ENCODE data around the gene ARHGAP24.
A peak's percentile ranks its signal among the peaks of the same experiment; 100 is the strongest.

Gene ARHGAP24

GRCh38 chr4:85672959-85673358, 198.0 kb downstream of the ARHGAP24 start:
- H3K27me3 ChIP-seq, result no peaks in the 10 kb centered on the region
- peak overlapping the region; percentile 68 for H3K27ac ChIP-seq
- no peaks in the 10 kb centered on the region for H3K9me3 ChIP-seq
- H3K36me3 ChIP-seq, result no peaks in the 10 kb centered on the region
- peaks cover 85 to 93% of the 10 kb centered on the region in 2 experiments for H3K4me1 ChIP-seq (ENCODE audit: control insufficient read depth in 1 of 2, insufficient read depth in 1 of 2, low read depth in 1 of 2, low read length in 1 of 2)
- H3K4me3 ChIP-seq (ENCODE audit: low read depth in 1 of 2, low read length in 1 of 2), result peak overlapping the region in 1 of 2 experiments; percentile 13
- TF ChIP-seq, protein P1, sequence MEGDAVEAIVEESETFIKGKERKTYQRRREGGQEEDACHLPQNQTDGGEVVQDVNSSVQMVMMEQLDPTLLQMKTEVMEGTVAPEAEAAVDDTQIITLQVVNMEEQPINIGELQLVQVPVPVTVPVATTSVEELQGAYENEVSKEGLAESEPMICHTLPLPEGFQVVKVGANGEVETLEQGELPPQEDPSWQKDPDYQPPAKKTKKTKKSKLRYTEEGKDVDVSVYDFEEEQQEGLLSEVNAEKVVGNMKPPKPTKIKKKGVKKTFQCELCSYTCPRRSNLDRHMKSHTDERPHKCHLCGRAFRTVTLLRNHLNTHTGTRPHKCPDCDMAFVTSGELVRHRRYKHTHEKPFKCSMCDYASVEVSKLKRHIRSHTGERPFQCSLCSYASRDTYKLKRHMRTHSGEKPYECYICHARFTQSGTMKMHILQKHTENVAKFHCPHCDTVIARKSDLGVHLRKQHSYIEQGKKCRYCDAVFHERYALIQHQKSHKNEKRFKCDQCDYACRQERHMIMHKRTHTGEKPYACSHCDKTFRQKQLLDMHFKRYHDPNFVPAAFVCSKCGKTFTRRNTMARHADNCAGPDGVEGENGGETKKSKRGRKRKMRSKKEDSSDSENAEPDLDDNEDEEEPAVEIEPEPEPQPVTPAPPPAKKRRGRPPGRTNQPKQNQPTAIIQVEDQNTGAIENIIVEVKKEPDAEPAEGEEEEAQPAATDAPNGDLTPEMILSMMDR (IDR thresholded peaks at IDR 0.05), result no peak

DNA sequence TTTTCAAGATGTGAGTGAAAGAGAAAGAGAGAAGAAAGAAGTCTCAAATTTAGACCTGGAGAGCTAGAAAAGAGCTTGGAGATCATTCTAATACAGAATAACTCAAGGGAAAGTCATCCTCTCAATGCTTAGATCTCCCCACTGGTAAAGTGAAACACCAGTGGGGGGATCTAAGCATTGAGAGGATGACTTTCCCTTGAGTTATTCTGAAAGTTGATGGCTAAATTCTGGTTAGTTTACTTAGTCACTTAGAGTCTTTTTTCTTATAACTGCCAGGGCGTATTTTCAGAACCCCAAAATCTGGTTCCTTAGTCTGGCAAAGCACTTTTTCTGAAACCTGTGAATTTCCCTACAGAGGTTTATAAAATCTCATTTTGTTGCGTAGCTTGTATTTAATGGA, 198.6 kb downstream of the ARHGAP24 start:
- TF ChIP-seq, protein P1 (IDR thresholded peaks at IDR 0.05), result no peak
- H3K9me3 ChIP-seq, result no peaks in the 10 kb centered on the region
- H3K27me3 ChIP-seq, result no peaks in the 10 kb centered on the region
- no peaks in the 10 kb centered on the region for H3K36me3 ChIP-seq
- H3K4me3 ChIP-seq (ENCODE audit: low read depth in 1 of 2, low read length in 1 of 2), result no peak overlapping the region
- peak overlapping the region; percentile 68 for H3K27ac ChIP-seq
- peaks cover 91 to 97% of the 10 kb centered on the region in 2 experiments for H3K4me1 ChIP-seq (ENCODE audit: control insufficient read depth in 1 of 2, insufficient read depth in 1 of 2, low read depth in 1 of 2, low read length in 1 of 2)

DNA sequence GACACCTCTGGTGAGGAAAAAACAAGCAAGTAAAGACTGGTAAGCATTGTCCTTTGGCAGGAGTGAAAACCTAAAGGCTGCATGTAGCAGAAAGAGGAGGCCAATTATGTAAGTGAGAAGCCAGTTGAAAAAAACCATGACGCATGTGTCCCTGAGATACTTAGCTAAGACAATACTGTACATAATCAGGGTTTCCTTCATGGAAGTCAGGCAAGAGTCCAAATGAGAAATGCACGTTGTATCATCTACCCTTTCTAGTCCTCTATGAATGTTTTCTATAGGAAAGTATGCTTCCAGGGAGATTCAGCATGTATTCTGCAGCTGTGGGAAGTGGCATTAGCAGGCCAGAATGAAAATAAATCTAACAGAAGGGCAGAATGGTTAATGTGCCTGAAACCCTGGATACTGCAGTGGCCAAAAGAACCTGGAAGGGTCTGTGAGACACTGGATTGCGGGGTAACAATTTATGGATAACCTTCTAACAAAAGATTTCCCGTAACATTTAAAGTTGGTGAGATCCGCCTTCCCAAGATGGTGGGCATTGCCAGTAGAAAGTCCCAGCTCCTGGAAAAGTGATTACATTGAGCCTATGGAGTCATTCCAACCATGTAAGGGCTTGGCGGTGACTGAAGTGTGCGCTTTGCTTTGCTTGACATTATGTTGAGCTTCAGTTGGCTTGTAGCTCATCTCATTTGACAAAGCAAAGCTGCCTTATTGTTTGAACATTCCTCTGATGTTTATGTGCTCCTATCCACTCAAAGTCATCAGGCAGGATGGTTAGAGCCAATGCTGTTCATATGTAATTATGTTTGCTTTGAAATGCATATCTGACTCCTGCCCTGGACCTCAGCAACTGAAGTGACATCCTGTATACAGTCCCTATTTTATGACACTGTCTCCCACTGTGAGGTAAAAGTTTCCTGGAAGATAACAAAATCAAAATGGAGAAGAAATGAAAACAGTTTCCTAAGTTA, 200.4 kb downstream of the ARHGAP24 start:
- Histone ChIP-seq H3K27me3 (no peaks in the 10 kb centered on the region), H3K4me1 (ENCODE audit: control insufficient read depth in 1 of 2, insufficient read depth in 1 of 2, low read depth in 1 of 2, low read length in 1 of 2) (peaks cover 96 to 98% of the 10 kb centered on the region in 2 experiments), H3K4me3 (ENCODE audit: low read depth in 1 of 2, low read length in 1 of 2) (no peak overlapping the region), H3K27ac (peak overlapping the region; percentile 68), H3K36me3 (no peaks in the 10 kb centered on the region), H3K9me3 (no peaks in the 10 kb centered on the region)
- TF ChIP-seq, protein P1 (IDR thresholded peaks at IDR 0.05), result no peak

- H3K27ac ChIP-seq, result peak overlapping the region; percentile 40
Observed at GRCh38 chr4:85676050-85676425, 201.1 kb downstream of the ARHGAP24 start.

GRCh38 chr4:85676850-85677590, 202.1 kb downstream of the ARHGAP24 start:
- Histone ChIP-seq H3K9me3 (no peaks in the 10 kb centered on the region), H3K27me3 (no peaks in the 10 kb centered on the region), H3K27ac (peak overlapping the region; percentile 40), H3K36me3 (no peaks in the 10 kb centered on the region), H3K4me3 (ENCODE audit: low read depth in 1 of 2, low read length in 1 of 2) (no peak overlapping the region), H3K4me1 (ENCODE audit: control insufficient read depth in 1 of 2, insufficient read depth in 1 of 2, low read depth in 1 of 2, low read length in 1 of 2) (peaks cover 98 to 99% of the 10 kb centered on the region in 2 experiments)
- TF ChIP-seq, protein P1 (IDR thresholded peaks at IDR 0.05), result no peak

More at GRCh38 chr4:85676050-85676425, 201.1 kb downstream of the ARHGAP24 start:
- H3K36me3 ChIP-seq, result no peaks in the 10 kb centered on the region
- peaks cover 98 to 99% of the 10 kb centered on the region in 2 experiments for H3K4me1 ChIP-seq (ENCODE audit: control insufficient read depth in 1 of 2, insufficient read depth in 1 of 2, low read depth in 1 of 2, low read length in 1 of 2)
- H3K27me3 ChIP-seq, result no peaks in the 10 kb centered on the region
- no peaks in the 10 kb centered on the region for H3K9me3 ChIP-seq
- TF ChIP-seq, protein P1 (IDR thresholded peaks at IDR 0.05), result no peak
- H3K4me3 ChIP-seq (ENCODE audit: low read depth in 1 of 2, low read length in 1 of 2), result no peak overlapping the region

Measured in neutrophil (primary cell).